C4-2B (cell line): ENCODE data around the gene FOXP1.

Experiments
- CTCF ChIP-seq: fragments of 450-650 bp; conservative IDR thresholded peaks from 2 replicates; pipeline ENCODE4 v1.5.1; 2017; ENCODE audit warnings: mild to moderate bottlenecking
- ZFX ChIP-seq: fragments of 450-650 bp; IDR thresholded peaks from 2 replicates; pipeline ENCODE4 v1.6.1; 2017

GRCh38 chr3:71225951-71226564 is 357.5 kb downstream of the FOXP1 start:
- TF ChIP-seq CTCF (no peak), ZFX (no peak)
